ENCODE data around the gene CBX4. TPM values are rescaled to one million over a fixed set of nuclear protein-coding genes. Genes with fewer than 3 reads are reported as not detected.

The CBX4 gene
- total RNA-seq, 2 donors from 2014 or later, result 22.8 to 24.3 TPM

GRCh38 chr17:79841369-79842135 lies 2.3 kb upstream of the CBX4 start:
- Histone ChIP-seq H3K9me3 (no peaks in the 10 kb centered on the region), H3K27ac (no peak overlapping the region), H3K36me3 (no peaks in the 10 kb centered on the region), H3K27me3 (peaks cover 25 to 33% of the 10 kb centered on the region in 2 donors), H3K4me3 (no peak overlapping the region), H3K4me1 (peaks cover 3 to 81% of the 10 kb centered on the region in 2 donors)
- no peak for TF ChIP-seq CTCF (IDR thresholded peaks at IDR 0.05)
- no peak for DNase-seq (ENCODE audit: low spot score)

GRCh38 chr17:79840989-79841286 lies 1.7 kb upstream of the CBX4 start:
- DNase-seq (ENCODE audit: low spot score), result no peak
- H3K27me3 ChIP-seq, result peaks cover 25 to 33% of the 10 kb centered on the region in 2 donors
- TF ChIP-seq CTCF (IDR thresholded peaks at IDR 0.05), result no peak
- no peak overlapping the region for H3K27ac ChIP-seq
- no peaks in the 10 kb centered on the region for H3K9me3 ChIP-seq
- peaks cover 3 to 87% of the 10 kb centered on the region in 2 donors for H3K4me1 ChIP-seq
- no peaks in the 10 kb centered on the region for H3K36me3 ChIP-seq
- peak overlapping the region in 1 of 2 donors; percentile 88 for H3K4me3 ChIP-seq

GRCh38 chr17:79840269-79840988 lies 1.2 kb upstream of the CBX4 start:
- no peaks in the 10 kb centered on the region for H3K36me3 ChIP-seq
- peak in 1 of 2 donors; percentile 45 for TF ChIP-seq CTCF (IDR thresholded peaks at IDR 0.05)
- H3K9me3 ChIP-seq, result no peaks in the 10 kb centered on the region
- H3K27ac ChIP-seq, result peak overlapping the region in 1 of 2 donors; percentile 78
- DNase-seq (ENCODE audit: low spot score), result peak; percentile 87
- peak overlapping the region in 1 of 2 donors; percentile 88 for H3K4me3 ChIP-seq
- H3K4me1 ChIP-seq, result peaks cover 3 to 87% of the 10 kb centered on the region in 2 donors
- peaks cover 25 to 33% of the 10 kb centered on the region in 2 donors for H3K27me3 ChIP-seq

- Histone ChIP-seq H3K36me3 (peaks cover 17% of the 10 kb centered on the region), H3K27ac (peak overlapping the region; percentile 95 to 96), H3K4me3 (peak overlapping the region; percentile 86 to 88), H3K4me1 (peaks cover 3 to 76% of the 10 kb centered on the region in 2 donors), H3K27me3 (peaks cover 25 to 33% of the 10 kb centered on the region in 2 donors), H3K9me3 (no peaks in the 10 kb centered on the region)
- no peak for TF ChIP-seq CTCF (IDR thresholded peaks at IDR 0.05)
- DNase-seq (ENCODE audit: low spot score), result no peak
These were observed 542 bp downstream of the CBX4 start for GRCh38 chr17:79838522-79839274.

GRCh38 chr17:79837888-79838521 lies 1.2 kb downstream of the CBX4 start:
- peaks cover 3 to 74% of the 10 kb centered on the region in 2 donors for H3K4me1 ChIP-seq
- peaks cover 20% of the 10 kb centered on the region for H3K36me3 ChIP-seq
- TF ChIP-seq CTCF (IDR thresholded peaks at IDR 0.05), result no peak
- peak overlapping the region; percentile 95 to 96 for H3K27ac ChIP-seq
- no peaks in the 10 kb centered on the region for H3K9me3 ChIP-seq
- no peak for DNase-seq (ENCODE audit: low spot score)
- H3K27me3 ChIP-seq, result peaks cover 24 to 30% of the 10 kb centered on the region in 2 donors
- H3K4me3 ChIP-seq, result peak overlapping the region; percentile 86 to 88

Data from right atrium auricular region (tissue), 2 donors.